Measurements from ENCODE around the gene TXNL4A.

The TXNL4A gene

DNA sequence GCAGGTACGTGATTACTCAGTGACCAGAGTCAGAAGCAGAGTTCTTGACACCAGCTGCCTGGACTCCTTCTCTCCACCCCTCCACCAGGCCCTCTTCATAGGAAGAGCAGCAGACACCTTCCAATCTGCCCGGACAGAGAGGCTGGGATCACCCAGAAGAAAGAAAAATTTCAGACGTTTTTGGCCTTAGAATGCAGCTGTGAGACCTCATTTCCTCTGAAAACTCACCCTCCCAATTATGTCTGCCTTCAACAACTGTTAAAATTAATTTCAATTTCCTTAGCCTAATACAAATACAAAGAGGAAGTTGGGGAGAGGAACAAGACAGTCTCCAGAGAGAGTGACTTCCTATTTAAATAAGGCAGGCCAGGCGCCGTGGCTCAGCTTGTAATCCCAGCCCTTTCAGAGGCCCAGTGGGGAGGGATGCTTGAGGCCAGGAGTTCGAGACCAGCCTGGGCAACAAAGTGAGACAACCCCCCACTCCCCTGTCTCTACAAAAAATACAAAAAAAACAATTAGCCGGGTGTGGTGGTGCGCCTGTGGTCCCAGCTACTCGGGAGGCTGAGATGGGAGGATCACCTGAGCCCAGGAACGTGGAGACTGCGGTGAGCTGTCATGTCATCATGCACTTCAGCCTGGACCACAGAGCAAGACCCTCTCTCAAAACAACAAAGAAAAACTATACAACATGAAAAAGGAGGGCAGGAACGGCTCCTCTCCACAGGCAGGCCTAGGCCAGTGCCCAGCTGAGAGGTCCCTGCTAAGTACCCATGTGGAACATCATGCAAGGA is 38.5 kb downstream of the TXNL4A start:
- DNase-seq (ENCODE audit: low read depth, low spot score), result no peak

DNA sequence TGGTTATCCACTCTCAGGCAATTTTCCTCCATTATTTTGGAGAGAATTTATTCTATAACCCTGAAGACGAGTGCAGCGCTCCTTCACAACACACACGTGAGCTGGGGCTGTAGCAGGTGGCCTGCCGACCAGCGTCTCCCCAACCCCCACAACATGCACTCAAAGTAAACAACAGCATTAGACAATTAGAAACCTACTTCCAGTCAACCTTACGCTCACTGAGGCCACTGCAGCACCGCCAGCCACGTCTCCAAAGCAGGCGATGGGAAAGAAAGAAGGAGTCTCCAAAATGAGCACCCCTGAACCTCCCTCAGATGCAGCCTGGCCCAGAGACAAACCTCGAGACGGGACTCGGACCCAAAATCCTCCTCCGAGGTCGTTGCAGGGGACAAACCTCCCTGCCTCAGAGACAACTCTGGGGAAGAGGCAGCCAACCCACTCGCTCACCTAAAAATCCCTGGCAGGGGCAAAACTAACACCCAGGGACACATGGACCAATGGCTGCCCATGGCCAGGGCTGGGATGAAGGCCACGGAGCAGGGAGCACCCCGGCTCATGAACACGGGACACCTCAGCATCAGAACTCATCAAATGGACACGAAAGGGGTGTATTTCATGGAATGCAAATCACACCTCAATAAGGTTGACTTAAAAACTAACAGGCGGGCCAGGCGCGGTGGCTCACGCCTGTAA is 39.5 kb downstream of the TXNL4A start:
- no peak for DNase-seq (ENCODE audit: low read depth, low spot score)

DNA sequence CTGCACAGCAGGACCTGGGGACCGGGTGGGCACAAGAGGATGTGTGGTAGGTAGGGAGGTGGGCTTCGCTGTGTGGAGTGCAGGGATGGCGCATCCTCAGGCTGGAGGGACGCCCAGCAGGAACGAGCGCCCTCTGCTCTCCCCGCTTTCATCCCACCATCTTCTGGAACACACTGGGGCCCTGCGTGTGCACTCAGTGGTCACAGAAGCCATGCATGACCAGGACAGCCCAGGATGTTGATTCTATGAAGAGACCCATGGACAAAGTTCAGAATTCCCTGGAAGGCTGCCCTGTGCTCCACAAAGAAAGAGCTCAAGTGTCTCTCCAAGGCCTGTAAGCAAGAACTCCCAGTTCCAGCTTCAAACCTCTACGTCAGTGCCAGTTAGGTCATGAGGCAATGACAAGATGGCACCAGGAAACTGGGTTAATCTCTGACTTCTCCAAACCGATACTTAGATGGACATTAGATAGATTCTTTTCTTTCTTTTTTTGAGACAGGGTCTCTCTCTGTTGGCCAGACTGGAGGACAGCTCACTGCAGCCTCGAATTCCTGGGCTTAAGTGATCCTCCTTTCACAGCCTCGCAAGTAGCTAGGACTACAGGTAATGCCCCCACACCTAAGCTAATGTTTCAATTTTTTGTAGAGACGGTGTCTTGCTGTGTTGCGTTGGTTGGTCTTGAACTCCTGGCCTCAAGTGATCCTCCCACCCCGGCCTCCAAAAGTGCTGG is 40.3 kb downstream of the TXNL4A start:
- no peak for DNase-seq (ENCODE audit: low read depth, low spot score)

DNA sequence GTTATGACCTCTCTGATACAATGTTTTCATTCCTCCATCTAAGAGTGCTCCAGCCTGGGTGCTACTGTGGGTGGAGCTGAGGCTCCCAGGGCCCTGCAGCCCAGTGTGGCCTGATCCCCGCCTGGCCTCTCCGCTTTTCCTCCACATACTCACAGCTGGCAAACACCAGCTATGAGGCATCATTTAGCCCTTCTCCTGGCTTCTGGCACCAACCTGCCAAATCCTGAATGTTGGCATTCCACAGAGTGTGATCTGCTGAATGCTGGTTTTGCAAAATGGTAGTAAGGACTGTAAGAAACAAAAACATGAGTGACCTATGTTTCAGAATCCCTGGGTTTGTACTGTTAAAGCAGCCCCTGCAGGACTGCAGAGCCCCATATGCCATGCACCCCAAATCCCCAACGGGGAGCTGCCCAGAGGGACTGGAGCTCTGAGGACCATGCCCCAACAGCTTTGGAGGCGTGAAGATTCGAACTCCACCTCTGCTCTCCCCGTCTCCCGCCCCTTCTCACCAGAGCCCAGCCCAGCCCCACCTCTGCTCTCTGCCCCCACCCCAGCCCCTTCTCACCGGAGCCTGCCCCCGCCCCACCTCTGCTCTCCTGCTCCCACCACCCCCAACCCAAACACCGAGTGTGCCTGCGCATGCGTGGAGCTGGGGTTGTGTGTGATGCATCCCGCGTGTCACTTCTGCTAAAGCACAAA is 41.2 kb downstream of the TXNL4A start:
- DNase-seq (ENCODE audit: low read depth, low spot score), result no peak

DNA sequence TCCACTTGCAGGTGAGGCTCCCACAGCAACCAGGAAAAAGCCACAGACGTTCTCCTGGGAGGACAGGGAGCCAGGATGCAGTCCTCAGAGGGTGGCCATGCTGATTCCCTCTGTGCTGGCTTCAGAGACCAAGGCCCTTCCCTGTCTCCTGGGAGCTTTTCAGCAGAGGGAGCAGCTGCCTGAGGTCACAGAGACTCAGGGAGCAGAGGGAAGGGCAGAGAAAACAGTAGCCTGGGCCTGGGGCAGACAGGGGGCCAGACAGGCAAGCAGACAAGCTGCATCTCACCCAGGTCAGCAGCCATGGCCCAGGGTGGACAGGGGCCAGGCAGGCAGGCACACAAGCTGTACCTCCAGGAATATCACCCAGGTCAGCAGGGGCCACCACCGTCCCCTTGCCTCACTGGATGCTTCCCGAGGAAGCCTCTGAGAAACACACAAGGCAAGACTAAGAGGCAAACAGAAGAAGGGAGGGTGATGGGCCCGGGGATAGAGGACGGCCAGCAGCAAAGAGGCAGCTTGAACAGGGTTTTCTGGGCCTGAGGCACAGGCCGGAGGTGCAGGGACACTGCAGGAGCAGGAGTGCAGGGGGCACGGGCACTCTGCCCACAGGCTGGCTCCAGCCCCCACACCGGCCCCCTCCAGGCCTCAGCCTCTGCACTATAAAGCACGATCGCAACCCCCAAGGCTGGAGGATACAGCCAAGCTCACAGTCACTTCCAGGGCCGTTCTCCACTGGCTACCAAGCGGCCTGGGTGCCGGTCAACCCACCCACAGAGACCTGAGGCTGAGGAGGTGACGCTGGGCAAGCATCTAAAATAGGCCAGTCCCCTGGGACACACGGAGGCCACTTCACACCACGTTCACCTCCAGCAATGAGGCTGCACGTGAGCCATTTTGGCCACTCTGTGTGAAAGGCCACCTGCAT is 43.0 kb downstream of the TXNL4A start:
- DNase-seq (ENCODE audit: low read depth, low spot score), result no peak

DNA sequence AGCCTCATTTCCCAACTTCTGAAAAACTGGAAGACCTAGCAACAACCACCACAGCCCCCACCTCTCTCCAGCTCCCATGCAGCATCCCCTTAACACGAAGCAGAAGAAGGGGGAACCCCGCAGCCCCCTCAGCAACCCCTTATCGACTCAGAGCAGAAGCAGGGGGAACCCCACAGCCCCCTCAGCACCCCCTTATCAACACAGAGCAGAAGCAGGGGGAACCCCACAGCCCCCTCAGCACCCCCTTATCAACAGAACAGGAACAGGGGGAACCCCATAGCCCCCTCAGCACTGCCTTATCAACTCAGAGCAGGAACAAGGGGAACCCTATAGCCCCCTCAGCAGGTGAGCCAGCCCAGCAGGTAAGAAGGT is 43.6 kb downstream of the TXNL4A start:
- DNase-seq (ENCODE audit: low read depth, low spot score), result no peak

DNA sequence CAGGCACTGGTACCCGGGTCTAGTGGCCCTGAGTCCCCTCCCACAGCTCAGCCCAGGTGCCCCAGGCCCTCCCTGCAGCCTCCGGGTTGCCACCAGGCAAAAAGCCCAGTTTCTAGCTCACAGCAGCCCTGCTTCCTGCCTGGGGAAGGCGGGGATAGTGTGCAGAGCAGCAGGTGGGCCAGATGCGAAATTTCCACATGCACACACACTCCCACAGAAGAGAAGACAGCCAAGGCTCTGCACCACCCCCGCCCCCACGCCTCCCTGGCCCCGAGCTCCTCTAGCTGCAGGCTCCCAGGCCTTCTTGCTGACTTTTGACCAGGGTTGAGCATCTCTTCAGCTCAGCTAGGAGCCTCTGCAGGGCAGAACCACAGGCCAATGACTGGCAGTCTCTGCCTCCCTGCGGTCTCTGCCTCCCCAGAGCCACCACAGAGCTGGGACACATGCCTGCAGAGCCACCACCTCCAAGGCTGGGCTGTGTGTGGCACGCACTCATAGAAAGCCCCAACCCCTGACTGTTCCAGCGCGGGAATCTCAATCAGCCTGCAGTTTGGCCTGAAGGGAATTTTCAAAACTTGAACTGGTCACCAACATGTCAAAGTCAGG is 44.1 kb downstream of the TXNL4A start:
- DNase-seq (ENCODE audit: low read depth, low spot score), result no peak

DNA sequence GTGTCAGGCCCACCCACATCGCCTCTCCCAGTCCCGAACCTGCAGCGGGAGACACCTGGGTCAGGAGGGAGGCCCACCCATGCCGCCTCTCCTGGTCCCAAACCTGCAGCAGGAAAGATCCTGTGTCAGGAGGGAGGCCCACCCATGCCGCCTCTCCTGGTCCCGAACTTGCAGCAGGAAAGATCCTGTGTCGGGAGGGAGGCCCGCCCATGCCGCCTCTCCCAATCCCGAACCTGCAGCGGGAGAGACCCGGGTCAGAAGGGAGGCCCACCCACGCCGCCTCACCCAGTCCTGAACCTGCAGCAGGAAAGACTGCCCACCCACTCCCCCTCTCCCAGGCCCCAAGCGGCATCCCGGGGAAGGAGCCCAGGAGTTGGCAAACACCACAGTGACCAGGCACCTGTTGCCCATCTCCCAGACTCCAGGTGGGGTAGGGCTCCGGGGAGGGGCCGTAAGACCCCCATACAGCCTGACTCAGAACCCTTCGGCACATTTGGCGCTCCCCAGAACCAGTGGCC is 44.7 kb downstream of the TXNL4A start:
- no peak for DNase-seq (ENCODE audit: low read depth, low spot score)

DNA sequence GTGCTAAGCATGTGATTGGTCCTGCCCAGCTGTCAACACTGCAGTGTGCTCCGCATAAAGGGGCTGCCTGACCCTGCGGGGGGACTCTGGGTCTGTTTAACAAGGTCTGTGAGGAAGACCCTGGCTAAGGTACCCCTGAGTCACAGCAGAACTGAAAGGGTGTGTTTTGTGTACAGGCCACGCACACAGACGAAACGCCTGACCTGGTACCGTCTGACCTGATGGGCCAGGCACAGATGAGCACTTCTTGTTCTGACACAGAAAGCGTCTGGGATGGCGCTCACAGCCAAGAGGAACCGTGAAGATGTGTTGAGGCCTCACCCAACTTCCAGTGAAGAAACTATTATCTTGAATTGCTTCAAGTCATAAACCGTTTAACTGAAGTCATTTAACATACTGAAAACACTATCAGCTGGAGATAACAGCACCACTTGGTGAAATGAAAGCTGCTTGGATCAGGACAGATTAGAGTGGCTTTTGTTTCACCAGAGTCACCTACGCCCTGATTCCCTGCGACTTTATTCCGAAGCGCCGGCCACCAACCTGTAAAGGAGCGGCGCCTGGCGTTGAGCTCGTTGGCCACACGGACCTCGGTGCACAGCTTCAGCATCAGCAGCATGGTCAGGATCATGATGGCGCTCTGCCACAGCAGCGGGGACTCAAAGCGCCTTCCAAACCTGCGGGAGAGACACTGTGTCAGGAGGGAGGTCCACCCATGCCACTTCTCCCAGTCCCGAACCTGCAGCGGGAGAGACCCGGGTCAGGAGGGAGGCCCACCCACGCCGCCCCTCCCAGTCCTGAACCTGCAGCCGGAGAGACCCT is 45.4 kb downstream of the TXNL4A start:
- DNase-seq (ENCODE audit: low read depth, low spot score), result no peak

DNA sequence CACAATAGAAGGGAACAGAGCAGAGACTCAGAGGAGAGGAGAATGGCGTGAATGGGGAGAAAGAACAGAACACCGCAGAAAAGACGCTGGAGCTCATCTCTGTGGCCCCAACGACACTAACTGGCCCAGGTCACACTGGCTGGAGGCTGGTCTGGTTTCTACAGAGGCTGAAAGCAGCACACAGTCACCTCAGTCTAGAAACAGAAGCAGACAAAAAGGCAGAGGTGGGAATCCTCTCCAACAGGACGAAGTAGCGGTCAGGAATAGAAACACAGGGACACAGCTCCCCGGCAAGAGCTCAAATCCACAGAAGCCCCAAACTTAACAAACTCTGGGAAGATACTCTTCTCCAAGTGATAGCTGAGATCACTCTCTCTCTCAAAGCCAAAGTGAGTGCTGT is 46.2 kb downstream of the TXNL4A start:
- no peak for DNase-seq (ENCODE audit: low read depth, low spot score)

DNA sequence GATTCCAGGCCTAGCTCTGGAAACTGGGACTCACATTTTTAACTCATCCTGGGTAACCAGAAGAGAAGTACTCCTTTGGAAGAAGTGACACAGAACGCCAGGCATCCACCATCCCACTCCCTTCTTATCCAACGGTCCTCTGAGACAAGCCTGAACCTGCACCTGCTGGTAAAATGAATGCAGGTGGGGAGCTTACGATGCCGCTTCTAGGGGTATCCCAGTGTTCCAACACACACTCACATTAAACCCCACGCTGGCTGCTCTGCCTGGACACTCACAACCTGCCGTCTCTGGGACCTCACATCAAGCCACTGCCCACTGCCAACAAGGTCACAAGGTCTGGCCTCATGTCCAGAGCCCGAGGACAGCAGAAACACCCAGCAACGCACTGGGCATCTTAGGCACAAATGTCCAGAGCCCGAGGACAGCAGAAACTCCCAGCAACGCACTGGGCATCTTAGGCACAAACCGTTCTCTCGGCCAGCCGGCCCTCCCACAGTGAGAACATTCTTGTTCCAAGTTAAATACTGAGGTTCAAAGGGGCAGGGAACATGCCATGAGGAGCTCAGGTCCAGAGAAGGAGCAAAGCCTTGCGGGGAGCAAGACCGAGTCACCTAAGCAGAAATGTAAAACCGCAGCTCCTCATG is 46.8 kb downstream of the TXNL4A start:
- no peak for DNase-seq (ENCODE audit: low read depth, low spot score)

DNA sequence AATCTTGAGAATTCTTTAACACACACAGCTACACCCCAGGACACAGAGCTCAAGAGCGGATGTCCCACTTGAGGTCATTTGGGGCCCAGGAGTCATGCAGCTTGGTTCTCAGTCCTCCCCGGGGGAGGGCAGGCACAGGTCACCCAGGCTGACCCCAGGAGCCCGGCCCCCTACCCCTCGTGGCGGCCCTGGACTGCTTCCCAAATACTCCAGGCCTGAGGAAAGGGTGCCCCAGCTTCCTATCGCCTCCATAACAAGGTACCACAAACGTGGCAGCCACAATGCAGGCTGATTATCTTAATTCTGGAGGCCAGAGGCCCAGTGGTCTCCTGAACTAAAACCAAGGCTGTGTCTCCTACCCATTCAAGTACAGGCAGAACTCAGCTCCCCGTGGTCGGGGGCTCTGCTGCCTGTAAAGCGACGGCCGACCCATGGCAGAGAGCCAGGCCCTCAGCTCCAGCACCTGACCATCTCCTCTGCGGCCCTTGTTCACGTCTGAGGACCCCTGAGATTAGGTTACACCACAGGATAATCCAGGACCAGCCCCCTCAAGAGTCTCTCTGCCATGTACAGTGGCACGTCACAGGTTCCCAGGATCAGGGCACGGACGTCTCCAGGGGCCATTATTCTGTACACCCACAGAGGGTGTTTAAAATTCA is 47.4 kb downstream of the TXNL4A start:
- DNase-seq (ENCODE audit: low read depth, low spot score), result no peak

DNA sequence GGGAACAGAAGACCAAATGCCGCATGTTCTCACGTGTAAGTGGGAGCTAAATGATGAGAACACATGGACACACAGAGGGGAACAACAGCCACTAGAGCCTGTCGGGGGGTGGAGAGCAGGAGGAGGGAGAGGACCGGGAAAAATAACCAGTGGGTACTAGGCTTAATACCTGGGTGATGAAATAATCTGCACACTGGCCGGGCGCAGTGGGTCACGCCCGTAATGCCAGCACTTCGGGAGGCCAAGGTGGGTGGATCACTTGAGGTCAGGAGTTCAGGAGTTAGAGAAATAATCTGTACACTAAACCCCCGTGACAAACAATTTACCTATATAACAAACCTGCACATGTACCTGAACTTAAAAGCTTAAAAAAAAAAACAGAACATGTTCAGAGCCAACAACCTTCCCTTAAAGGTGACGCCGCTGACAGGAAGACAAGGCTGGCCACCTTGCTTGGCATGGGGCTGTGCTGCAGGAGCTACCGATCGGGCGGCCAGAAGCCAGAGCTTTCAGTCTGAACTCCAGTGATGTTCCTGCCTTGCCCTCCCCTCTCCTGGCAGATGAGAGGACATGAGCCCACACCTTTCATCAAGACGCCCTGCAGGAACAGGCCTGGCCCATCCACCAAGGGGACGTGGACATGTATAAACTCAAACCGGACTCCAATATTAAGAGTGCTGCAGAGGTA is 48.1 kb downstream of the TXNL4A start:
- no peak for DNase-seq (ENCODE audit: low read depth, low spot score)

DNA sequence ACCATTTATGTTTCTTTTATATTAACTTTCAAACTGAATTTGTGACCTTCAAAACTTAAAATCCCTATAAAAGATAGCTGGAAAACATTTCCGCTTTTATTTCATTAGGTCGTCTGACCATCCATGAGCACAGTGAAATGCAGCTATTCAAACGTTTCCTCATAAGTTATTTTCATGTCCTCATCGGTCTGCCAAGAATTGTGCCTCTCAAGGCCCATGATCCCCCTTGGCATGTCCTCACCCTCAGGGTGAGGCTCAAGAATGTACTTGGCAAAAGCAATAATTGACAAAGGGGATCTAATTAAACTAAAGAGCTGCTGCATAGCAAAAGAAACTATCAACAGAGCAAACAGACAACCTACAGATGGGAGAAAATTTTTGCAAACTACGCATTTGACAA is 49.3 kb downstream of the TXNL4A start:
- DNase-seq (ENCODE audit: low read depth, low spot score), result no peak

DNA sequence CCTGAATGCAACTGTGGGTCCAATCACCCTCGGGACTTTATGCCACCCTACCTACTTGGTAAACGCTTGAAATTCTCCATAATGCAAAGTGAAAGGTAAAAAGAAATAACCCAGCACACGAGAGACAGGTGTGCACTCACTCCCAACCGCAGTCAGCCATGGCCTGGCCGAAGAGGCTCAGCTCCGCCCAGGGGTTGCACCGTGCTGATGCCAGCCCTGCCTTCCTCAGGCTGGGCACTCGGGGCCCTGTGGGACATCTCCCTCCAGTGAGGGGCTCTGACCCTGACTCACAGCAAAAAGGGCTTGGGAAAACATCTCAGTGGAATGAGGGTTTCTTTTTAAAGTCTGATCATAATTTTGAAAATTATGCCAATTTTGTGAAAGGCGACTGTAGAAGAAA is 50.2 kb downstream of the TXNL4A start:
- DNase-seq (ENCODE audit: low read depth, low spot score), result no peak

DNA sequence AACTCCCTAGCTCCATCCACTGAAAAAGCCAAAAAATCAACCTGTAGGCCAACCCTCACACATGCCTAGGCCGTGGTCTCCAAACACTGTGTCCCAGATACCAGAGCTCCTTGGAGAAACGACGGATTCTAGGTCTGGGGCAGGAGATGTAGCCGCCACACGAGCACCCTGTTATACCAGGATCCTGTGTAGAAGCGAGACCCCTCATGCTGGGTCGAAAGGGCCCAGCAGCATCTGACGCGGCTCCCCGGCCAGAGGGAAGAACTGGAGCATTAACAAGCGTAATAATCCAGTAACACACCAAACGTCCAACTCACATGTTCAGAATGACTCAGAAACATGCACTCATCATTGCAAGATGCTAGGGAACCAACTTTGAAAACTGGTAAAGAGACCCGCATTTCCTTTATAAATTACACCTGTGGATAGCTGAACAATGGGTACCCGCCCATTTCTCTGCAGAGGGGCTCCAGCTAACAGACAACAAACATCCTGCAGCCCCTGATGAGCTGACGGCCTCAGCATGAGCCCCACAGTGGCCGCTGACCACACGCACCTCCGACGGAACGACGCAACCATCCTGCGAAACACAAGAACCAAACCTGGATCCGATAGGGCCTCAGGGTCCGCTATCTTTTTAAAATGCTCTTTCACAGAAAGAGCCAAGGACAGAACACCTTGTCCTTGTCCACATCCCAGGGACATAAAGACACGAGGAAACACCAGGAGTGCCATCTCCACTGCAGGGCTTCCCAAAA is 51.1 kb downstream of the TXNL4A start:
- no peak for DNase-seq (ENCODE audit: low read depth, low spot score)

DNA sequence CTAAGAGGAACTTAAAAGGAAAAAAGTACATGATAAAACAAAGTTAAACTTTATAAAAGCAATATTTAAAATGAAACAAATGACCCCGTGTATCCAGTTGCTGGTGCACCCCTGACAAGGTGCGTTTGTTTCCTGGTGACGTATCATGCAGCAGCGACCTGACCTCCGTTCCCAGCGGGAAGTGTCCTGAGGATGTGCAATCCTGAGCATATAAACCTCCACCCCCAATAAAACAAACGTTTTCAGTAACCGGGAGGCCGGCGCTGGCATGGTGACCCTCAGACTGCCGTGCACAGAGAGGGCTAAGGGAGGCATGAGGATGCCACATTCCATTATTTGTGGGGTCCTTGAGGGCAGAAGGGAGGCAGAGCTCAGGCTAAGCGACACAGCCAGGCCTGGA is 51.7 kb downstream of the TXNL4A start:
- no peak for DNase-seq (ENCODE audit: low read depth, low spot score)

Data from activated naive CD8-positive, alpha-beta T cell treated with anti-CD3 and anti-CD28 coated beads, Interleukin-2, amount 50 U/mL, for 16 hours (primary cell).